HepG2 (cell line): ENCODE data around the gene CYTH1. TPM values are rescaled to one million over a fixed set of nuclear protein-coding genes. Genes with fewer than 3 reads are reported as not detected.

Source experiments
- CEBPZ ChIP-seq: IDR thresholded peaks from 2 replicates; pipeline ENCODE4 v1.6.1; 2012; ENCODE audit warnings: low read length, improper control_type of control experiment
- NR2F6 ChIP-seq, 2 experiments: IDR thresholded peaks; 2 replicates each; pipeline ENCODE4 v1.6.1; 2016; ENCODE audit warnings: antibody characterized with exemption in 1 of 2, mild to moderate bottlenecking in 1 of 2
- ZNF326 ChIP-seq: sonication (generic); formaldehyde crosslinking; IDR thresholded peaks from 2 replicates; pipeline ENCODE4 v1.4.0; 2020; ENCODE audit warnings: missing genetic modification reagents, borderline replicate concordance
- polyA plus RNA-seq, 8 experiments: library from polyadenylated mRNA; depleted of rRNA in 3 of 8; stranded (reverse) in 7 of 8; unstranded in 1 of 8; fragments of >200 nt; fragmentation: Illumina TruSeq in 4 of 8; extraction: Trizol in 4 of 8; gene quantifications; 2 replicates each; pipeline versions ENCODE4 v1.2.1 to v1.2.3, GENCODE V29; 2011 to 2016; ENCODE audit warnings: low read depth in 4 of 8, missing spikeins in 1 of 8, mixed read lengths in 1 of 8; ENCODE audit not compliant: insufficient read depth in 1 of 8
- total RNA-seq, 5 experiments: library from RNA; depleted of rRNA; stranded (reverse); fragments of >200 nt; fragmentation: Illumina TruSeq; extraction: Trizol; gene quantifications; 2 replicates each; pipeline ENCODE4 v1.2.3, GENCODE V29; 2016; ENCODE audit warnings: low read depth in 1 of 5
- TF ChIP-seq, protein P1 (sequence below): sonication (generic); formaldehyde crosslinking; IDR thresholded peaks from 2 replicates; pipeline ENCODE4 v1.9.0; 2021; ENCODE audit warnings: missing genetic modification reagents, borderline replicate concordance
- TF ChIP-seq, protein P2 (sequence below): sonication (generic); formaldehyde crosslinking; IDR thresholded peaks from 2 replicates; pipeline ENCODE4 v1.4.0; 2020; ENCODE audit warnings: missing genetic modification reagents, mild to moderate bottlenecking, borderline replicate concordance

The CYTH1 gene
- total and polyA plus RNA-seq, 2 of the 13 experiments (the other 11 are each of a cell fraction or from before 2014, with no cell fraction given) = 20.1 to 48.9 TPM

DNA sequence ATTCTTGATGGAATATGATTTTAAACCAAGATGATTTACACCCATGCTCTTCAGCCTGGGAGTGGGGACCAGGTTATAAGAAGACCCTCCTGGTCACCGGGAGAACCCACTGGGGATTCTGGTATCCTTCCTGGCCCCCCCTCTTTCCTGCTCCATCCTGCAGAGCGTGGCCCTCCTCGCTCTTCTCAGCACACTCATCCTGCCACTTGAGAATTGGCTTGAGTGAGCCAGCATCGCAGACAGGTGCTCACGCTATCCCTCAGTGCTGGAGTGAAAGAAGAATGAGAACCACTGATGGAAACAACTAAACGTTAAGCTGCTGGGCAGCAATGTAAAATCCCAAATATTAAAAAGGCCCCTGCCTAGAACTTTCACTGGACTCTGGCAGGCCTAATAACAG, 98.0 kb downstream of the CYTH1 start (continued):
- TF ChIP-seq, protein P1, sequence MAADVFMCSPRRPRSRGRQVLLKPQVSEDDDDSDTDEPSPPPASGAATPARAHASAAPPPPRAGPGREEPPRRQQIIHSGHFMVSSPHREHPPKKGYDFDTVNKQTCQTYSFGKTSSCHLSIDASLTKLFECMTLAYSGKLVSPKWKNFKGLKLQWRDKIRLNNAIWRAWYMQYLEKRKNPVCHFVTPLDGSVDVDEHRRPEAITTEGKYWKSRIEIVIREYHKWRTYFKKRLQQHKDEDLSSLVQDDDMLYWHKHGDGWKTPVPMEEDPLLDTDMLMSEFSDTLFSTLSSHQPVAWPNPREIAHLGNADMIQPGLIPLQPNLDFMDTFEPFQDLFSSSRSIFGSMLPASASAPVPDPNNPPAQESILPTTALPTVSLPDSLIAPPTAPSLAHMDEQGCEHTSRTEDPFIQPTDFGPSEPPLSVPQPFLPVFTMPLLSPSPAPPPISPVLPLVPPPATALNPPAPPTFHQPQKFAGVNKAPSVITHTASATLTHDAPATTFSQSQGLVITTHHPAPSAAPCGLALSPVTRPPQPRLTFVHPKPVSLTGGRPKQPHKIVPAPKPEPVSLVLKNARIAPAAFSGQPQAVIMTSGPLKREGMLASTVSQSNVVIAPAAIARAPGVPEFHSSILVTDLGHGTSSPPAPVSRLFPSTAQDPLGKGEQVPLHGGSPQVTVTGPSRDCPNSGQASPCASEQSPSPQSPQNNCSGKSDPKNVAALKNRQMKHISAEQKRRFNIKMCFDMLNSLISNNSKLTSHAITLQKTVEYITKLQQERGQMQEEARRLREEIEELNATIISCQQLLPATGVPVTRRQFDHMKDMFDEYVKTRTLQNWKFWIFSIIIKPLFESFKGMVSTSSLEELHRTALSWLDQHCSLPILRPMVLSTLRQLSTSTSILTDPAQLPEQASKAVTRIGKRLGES = no peak
- TF ChIP-seq ZNF326 (CRISPR knock-in tag) (no peak), NR2F6 (IDR thresholded peaks at IDR 0.05) (no peak), NR2F6 (CRISPR knock-in tag; IDR thresholded peaks at IDR 0.05) (no peak), CEBPZ (no peak)
- TF ChIP-seq, protein P2, sequence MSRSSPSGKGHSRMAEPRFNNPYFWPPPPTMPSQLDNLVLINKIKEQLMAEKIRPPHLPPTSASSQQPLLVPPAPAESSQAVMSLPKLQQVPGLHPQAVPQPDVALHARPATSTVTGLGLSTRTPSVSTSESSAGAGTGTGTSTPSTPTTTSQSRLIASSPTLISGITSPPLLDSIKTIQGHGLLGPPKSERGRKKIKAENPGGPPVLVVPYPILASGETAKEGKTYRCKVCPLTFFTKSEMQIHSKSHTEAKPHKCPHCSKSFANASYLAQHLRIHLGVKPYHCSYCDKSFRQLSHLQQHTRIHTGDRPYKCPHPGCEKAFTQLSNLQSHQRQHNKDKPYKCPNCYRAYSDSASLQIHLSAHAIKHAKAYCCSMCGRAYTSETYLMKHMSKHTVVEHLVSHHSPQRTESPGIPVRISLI (CRISPR knock-in tag) = no peak
- TF ChIP-seq, all 625 proteins: peak for 0
